Neural cell (in vitro differentiated cells): ENCODE data around the gene KDM2A. TPM values are rescaled to one million over a fixed set of nuclear protein-coding genes. Genes with fewer than 3 reads are reported as not detected.

Experiments used
- H2AFZ ChIP-seq: fragments of 200-600, 300-800 bp; sonication (generic), shearing (Covaris generic); 2 replicates; pipeline ENCODE4 v1.6.0; 2014; ENCODE audit warnings: low read depth, mild to moderate bottlenecking, antibody characterized with exemption, low read length, moderate library complexity
- H3F3A ChIP-seq: fragments of 200-600 bp; shearing (Covaris generic); 2 replicates; pipeline ENCODE4 v1.6.1; 2016; ENCODE audit warnings: mild to moderate bottlenecking, moderate library complexity, mixed read lengths, antibody characterized with exemption, low read length; ENCODE audit not compliant: insufficient read depth, poor library complexity, severe bottlenecking
- H3K27ac ChIP-seq: fragments of 200-600, 300-800 bp; sonication (generic), shearing (Covaris generic); 2 replicates; pipeline ENCODE4 v1.5.1; 2014; ENCODE audit warnings: mild to moderate bottlenecking, low read length, moderate library complexity
- H3K27me3 ChIP-seq: fragments of 300-800, 200-600 bp; sonication (generic), shearing (Covaris generic); 2 replicates; pipeline ENCODE4 v1.6.0; 2014; ENCODE audit warnings: mild to moderate bottlenecking, low read depth, low read length, moderate library complexity; ENCODE audit not compliant: insufficient read depth
- H3K36me3 ChIP-seq: fragments of 300-800, 200-600 bp; sonication (generic), shearing (Covaris generic); 2 replicates; pipeline ENCODE4 v1.5.1; 2014; ENCODE audit warnings: mild to moderate bottlenecking, antibody characterized with exemption, low read length, moderate library complexity; ENCODE audit not compliant: insufficient read depth
- H3K4me2 ChIP-seq: fragments of 300-800, 200-600 bp; sonication (generic), shearing (Covaris generic); 2 replicates; pipeline ENCODE4 v1.6.0; 2014; ENCODE audit warnings: mild to moderate bottlenecking, low read length
- H3K4me3 ChIP-seq: fragments of 300-800, 200-600 bp; sonication (generic), shearing (Covaris generic); 2 replicates; pipeline ENCODE4 v1.5.1; 2014; ENCODE audit warnings: mild to moderate bottlenecking, low read length, moderate library complexity
- H3K79me2 ChIP-seq: fragments of 200-600 bp; shearing (Covaris generic); replicated peaks from 2 replicates; pipeline ENCODE4 v1.6.0; 2014; ENCODE audit warnings: mild to moderate bottlenecking, low read length, moderate library complexity; ENCODE audit not compliant: insufficient read depth
- H3K9ac ChIP-seq: fragments of 300-800, 200-600 bp; sonication (generic), shearing (Covaris generic); 2 replicates; pipeline ENCODE4 v1.6.1; 2016; ENCODE audit warnings: mild to moderate bottlenecking, low read length, mixed read lengths
- H3K9me2 ChIP-seq: fragments of 200-600 bp; shearing (Covaris generic); 2 replicates; pipeline ENCODE4 v1.6.1; 2016; ENCODE audit warnings: mild to moderate bottlenecking, low read length, mixed read lengths; ENCODE audit not compliant: insufficient read depth
- H3K9me3 ChIP-seq: fragments of 200-600, 300-800 bp; sonication (generic), shearing (Covaris generic); 2 replicates; pipeline ENCODE4 v1.6.1; 2016; ENCODE audit warnings: mild to moderate bottlenecking, mixed run types, low read length, moderate library complexity, mixed read lengths
- H4K20me1 ChIP-seq: fragments of 200-600 bp; shearing (Covaris generic); 2 replicates; pipeline ENCODE4 v1.6.1; 2016; ENCODE audit warnings: mild to moderate bottlenecking, mixed run types; ENCODE audit not compliant: insufficient read depth
- EP300 ChIP-seq: fragments of 450-650 bp; conservative IDR thresholded peaks from 2 replicates; pipeline ENCODE4 v1.6.1; 2014; ENCODE audit warnings: antibody characterized with exemption, mild to moderate bottlenecking, moderate library complexity; ENCODE audit not compliant: poor library complexity, severe bottlenecking
- EZH2 ChIP-seq: fragments of 200-600, 300-800 bp; shearing (Covaris generic), sonication (generic); IDR thresholded peaks from 2 replicates; pipeline ENCODE4 v1.6.1; 2014; ENCODE audit warnings: antibody characterized with exemption, low read length, borderline replicate concordance, mild to moderate bottlenecking; ENCODE audit not compliant: insufficient read depth, poor library complexity, severe bottlenecking
- MXI1 ChIP-seq: fragments of 450-650 bp; conservative IDR thresholded peaks from 2 replicates; pipeline ENCODE4 v1.6.1; 2014; ENCODE audit warnings: antibody characterized with exemption, mild to moderate bottlenecking; ENCODE audit not compliant: poor library complexity, severe bottlenecking
- POLR2AphosphoS5 ChIP-seq: IDR thresholded peaks from 2 replicates; pipeline ENCODE4 v1.6.1; 2012
- RAD21 ChIP-seq: fragments of 450-650 bp; conservative IDR thresholded peaks from 2 replicates; pipeline ENCODE4 v1.6.1; 2014; ENCODE audit warnings: antibody characterized with exemption, mild to moderate bottlenecking, moderate library complexity
- SMC3 ChIP-seq: fragments of 450-650 bp; conservative IDR thresholded peaks from 2 replicates; pipeline ENCODE4 v1.6.1; 2014; ENCODE audit warnings: antibody characterized with exemption, mild to moderate bottlenecking, moderate library complexity; ENCODE audit not compliant: poor library complexity
- TAF1 ChIP-seq: IDR thresholded peaks from 2 replicates; pipeline ENCODE4 v1.6.1; 2012; ENCODE audit warnings: low read depth
- polyA plus RNA-seq: library from polyadenylated mRNA; depleted of rRNA; stranded (reverse); fragments of >200 nt; gene quantifications from 2 replicates; pipeline ENCODE4 v1.2.3, GENCODE V29; 2014
- TF ChIP-seq, protein P1 (sequence below): fragments of 450-650 bp; IDR thresholded peaks from 2 replicates; pipeline ENCODE4 v1.5.1; 2014; ENCODE audit warnings: antibody characterized with exemption, mild to moderate bottlenecking, moderate library complexity; ENCODE audit not compliant: poor library complexity, severe bottlenecking
- TF ChIP-seq, protein P2 (sequence below): IDR thresholded peaks from 2 replicates; pipeline ENCODE4 v1.6.1; 2012; ENCODE audit warnings: borderline replicate concordance

KDM2A gene
- polyA plus RNA-seq, 1 donor from 2014 or later = 12.4 TPM

DNA sequence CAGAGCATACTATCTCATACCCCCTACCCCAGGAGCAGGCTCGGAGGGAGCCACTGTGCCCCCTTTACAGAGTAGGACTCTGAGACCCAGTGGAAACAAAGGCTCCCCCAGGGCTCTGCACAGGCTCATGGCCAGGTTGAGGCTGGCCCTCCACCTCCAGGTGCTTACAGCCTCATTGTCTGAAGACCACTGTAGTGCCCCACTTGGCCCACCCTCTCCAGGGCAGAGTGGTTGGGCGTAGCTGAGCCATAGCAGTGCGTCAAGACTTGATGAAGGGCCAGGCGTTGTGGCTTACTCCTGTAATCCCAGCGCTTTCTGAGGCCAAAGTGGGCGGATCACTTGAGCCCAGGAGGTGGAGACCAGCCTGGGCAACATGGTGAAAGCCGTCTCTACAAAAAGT lies 171.7 kb downstream of the KDM2A start:
- Histone ChIP-seq H3K79me2 (peaks cover 6% of the 10 kb centered on the region), H3K36me3 (no peaks in the 10 kb centered on the region), H2AFZ (no peak overlapping the region), H3K9me3 (no peaks in the 10 kb centered on the region), H3K4me3 (peak overlapping the region; percentile 75), H3K9ac (no peak overlapping the region), H3K27me3 (no peaks in the 10 kb centered on the region), H3K4me2 (no peak overlapping the region), H3F3A (peaks cover 7% of the 10 kb centered on the region), H3K27ac (no peak overlapping the region), H3K9me2 (no peaks in the 10 kb centered on the region), H4K20me1 (no peaks in the 10 kb centered on the region)
- no peak for TF ChIP-seq POLR2AphosphoS5
- TF ChIP-seq MXI1 = no peak
- no peak for TF ChIP-seq EZH2
- TF ChIP-seq, protein P1, sequence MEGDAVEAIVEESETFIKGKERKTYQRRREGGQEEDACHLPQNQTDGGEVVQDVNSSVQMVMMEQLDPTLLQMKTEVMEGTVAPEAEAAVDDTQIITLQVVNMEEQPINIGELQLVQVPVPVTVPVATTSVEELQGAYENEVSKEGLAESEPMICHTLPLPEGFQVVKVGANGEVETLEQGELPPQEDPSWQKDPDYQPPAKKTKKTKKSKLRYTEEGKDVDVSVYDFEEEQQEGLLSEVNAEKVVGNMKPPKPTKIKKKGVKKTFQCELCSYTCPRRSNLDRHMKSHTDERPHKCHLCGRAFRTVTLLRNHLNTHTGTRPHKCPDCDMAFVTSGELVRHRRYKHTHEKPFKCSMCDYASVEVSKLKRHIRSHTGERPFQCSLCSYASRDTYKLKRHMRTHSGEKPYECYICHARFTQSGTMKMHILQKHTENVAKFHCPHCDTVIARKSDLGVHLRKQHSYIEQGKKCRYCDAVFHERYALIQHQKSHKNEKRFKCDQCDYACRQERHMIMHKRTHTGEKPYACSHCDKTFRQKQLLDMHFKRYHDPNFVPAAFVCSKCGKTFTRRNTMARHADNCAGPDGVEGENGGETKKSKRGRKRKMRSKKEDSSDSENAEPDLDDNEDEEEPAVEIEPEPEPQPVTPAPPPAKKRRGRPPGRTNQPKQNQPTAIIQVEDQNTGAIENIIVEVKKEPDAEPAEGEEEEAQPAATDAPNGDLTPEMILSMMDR = no peak
- TF ChIP-seq, protein P2, sequence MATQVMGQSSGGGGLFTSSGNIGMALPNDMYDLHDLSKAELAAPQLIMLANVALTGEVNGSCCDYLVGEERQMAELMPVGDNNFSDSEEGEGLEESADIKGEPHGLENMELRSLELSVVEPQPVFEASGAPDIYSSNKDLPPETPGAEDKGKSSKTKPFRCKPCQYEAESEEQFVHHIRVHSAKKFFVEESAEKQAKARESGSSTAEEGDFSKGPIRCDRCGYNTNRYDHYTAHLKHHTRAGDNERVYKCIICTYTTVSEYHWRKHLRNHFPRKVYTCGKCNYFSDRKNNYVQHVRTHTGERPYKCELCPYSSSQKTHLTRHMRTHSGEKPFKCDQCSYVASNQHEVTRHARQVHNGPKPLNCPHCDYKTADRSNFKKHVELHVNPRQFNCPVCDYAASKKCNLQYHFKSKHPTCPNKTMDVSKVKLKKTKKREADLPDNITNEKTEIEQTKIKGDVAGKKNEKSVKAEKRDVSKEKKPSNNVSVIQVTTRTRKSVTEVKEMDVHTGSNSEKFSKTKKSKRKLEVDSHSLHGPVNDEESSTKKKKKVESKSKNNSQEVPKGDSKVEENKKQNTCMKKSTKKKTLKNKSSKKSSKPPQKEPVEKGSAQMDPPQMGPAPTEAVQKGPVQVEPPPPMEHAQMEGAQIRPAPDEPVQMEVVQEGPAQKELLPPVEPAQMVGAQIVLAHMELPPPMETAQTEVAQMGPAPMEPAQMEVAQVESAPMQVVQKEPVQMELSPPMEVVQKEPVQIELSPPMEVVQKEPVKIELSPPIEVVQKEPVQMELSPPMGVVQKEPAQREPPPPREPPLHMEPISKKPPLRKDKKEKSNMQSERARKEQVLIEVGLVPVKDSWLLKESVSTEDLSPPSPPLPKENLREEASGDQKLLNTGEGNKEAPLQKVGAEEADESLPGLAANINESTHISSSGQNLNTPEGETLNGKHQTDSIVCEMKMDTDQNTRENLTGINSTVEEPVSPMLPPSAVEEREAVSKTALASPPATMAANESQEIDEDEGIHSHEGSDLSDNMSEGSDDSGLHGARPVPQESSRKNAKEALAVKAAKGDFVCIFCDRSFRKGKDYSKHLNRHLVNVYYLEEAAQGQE = no peak
- TF ChIP-seq EP300 = no peak
- TF ChIP-seq RAD21 = no peak
- no peak for TF ChIP-seq SMC3

DNA sequence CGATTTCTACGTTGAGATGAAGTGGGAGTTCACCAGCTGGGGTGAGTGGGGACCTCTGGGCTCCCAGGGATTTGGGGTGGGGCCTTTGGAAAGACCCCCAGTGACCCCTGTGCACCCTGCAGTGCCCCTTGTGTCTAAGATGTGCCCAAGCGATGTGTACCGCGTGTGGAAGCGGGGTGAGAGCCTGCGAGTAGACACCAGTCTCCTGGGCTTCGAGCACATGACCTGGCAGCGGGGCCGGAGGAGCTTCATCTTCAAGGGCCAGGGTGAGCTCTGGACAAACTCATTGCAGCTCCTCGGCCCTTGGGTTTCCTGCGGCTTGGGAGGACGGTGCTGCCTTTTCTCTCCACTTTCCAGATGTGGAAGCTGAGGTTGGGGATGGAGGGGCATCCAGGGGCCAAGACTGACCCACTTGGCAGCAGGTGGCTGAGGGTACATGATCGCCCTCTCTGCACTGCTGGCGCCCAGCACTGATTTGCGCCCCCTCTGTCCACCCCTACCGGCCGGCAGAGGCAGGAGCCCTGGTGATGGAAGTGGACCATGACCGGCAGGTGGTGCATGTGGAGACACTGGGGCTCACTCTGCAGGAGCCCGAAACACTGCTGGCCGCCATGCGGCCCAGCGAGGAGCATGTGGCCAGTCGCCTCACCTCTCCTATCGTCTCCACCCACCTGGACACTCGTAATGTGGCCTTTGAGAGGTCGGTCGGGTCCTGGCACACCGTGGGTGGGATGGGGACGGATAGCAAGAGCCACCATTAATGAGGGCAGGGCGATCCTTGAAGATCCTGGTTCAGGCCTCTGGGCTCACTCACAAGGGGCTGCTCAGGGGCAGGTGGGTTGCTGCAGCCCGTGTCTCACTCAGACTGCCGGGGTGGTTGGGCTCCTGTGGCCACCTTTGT lies 172.7 kb downstream of the KDM2A start:
- no peak overlapping the region for H3K4me3 ChIP-seq
- TF ChIP-seq RAD21 (no peak), EZH2 (no peak), SMC3 (no peak), MXI1 (no peak), EP300 (no peak), TAF1 (no peak)
- TF ChIP-seq, protein P1 = no peak
- no peaks in the 10 kb centered on the region for H3K9me2 ChIP-seq
- no peak overlapping the region for H2AFZ ChIP-seq
- H4K20me1 ChIP-seq = no peaks in the 10 kb centered on the region
- H3K9me3 ChIP-seq = no peaks in the 10 kb centered on the region
- no peaks in the 10 kb centered on the region for H3K27me3 ChIP-seq
- peaks cover 7% of the 10 kb centered on the region for H3F3A ChIP-seq
- peaks cover under 1% of the 10 kb centered on the region for H3K36me3 ChIP-seq
- no peak overlapping the region for H3K27ac ChIP-seq
- H3K4me2 ChIP-seq = no peak overlapping the region
- peaks cover 6% of the 10 kb centered on the region for H3K79me2 ChIP-seq
- H3K9ac ChIP-seq = no peak overlapping the region
